Left ventricle myocardium inferior (tissue), 1 donor: ENCODE results near the gene HERPUD2. TPM values are rescaled to one million over a fixed set of nuclear protein-coding genes. Genes with fewer than 3 reads are reported as not detected.

Experiments
- DNase-seq: peaks from one replicate; pipeline ENCODE4 v3.0.0-alpha.2; 2020
- H3K27ac ChIP-seq: fragments of 200-600 bp; replicated peaks from 2 replicates; pipeline ENCODE4 v1.8.0; 2021
- H3K27me3 ChIP-seq: fragments of 200-600 bp; 2 replicates; pipeline ENCODE4 v1.8.0; 2021; ENCODE audit warnings: low read depth
- H3K36me3 ChIP-seq: fragments of 200-600 bp; 2 replicates; pipeline ENCODE4 v1.8.0; 2021
- H3K4me1 ChIP-seq: fragments of 200-600 bp; 2 replicates; pipeline ENCODE4 v1.8.0; 2021
- H3K4me3 ChIP-seq: fragments of 200-600 bp; 2 replicates; pipeline ENCODE4 v1.8.0; 2021; ENCODE audit warnings: mild to moderate bottlenecking, moderate library complexity
- H3K9me3 ChIP-seq: fragments of 200-600 bp; replicated peaks from 2 replicates; pipeline ENCODE4 v1.8.0; 2021
- CTCF ChIP-seq: fragments of 200-600 bp; IDR thresholded peaks from 2 replicates; pipeline ENCODE4 v1.8.0; 2021; ENCODE audit warnings: antibody characterized with exemption, mild to moderate bottlenecking, borderline replicate concordance
- intact Hi-C: fragments of 100-400 bp; cut with micrococcal nuclease; formaldehyde crosslinking; loops from one replicate; pipeline ENCODE4 v1.11.0; 2022
- long read RNA-seq: library from polyadenylated mRNA; unstranded; transcript quantifications from one replicate; pipeline ENCODE4 v2.0.0, GENCODE V29; 2021
- total RNA-seq: library from RNA; stranded (reverse); fragmentation: NEBNext Ultra II Directional; extraction: Animal tissue kit (Norgen Biotek cat#: 25700); gene quantifications from one replicate; pipeline ENCODE4 v1.2.1, GENCODE V29; 2021
- donor health status: DM: no; HTN: yes; CAD: no; lungs with severe emphysema.

HERPUD2 gene
- total RNA-seq = 13.6 TPM
- long read RNA-seq, transcript HERPUD2-202 (8 exons, 3,057 nt) = major isoform, 11 of 15 reads
- long read RNA-seq, partial matches to known transcripts = 1 of 15 reads
- long read RNA-seq, other reads (novel, unspliced or antisense) = 2 of 15 reads

- Histone ChIP-seq H3K27ac (peak within 1 kb of the TSS; percentile 97), H3K4me1 (peaks cover 64% of the 10 kb centered on the region), H3K27me3 (no peaks in the 10 kb centered on the region), H3K4me3 (peak within 1 kb of the TSS; percentile 92), H3K36me3 (no peaks in the 10 kb centered on the region), H3K9me3 (no peaks in the 10 kb centered on the region)
- no peak for TF ChIP-seq CTCF
- DNase-seq = peak; percentile 94
- intact Hi-C loops = no loop called here
Observed at GRCh38 chr7:35694784-35695472, at the start of gene HERPUD2. Gene HERPUD2 (minus strand): TSS chr7:35695135. CDS start chr7:35694330, 805 bp downstream.

GRCh38 chr7:35738889-35739288, 44.0 kb upstream of the HERPUD2 start:
- Histone ChIP-seq H3K4me3 (no peak overlapping the region), H3K27me3 (no peaks in the 10 kb centered on the region), H3K36me3 (no peaks in the 10 kb centered on the region), H3K9me3 (no peaks in the 10 kb centered on the region), H3K27ac (no peak overlapping the region), H3K4me1 (peaks cover 5% of the 10 kb centered on the region)
- no peak for TF ChIP-seq CTCF
- intact Hi-C loops = no loop called here
- DNase-seq = no peak

GRCh38 chr7:35736725-35737124, 41.8 kb upstream of the HERPUD2 start:
- Histone ChIP-seq H3K4me3 (no peak overlapping the region), H3K9me3 (no peaks in the 10 kb centered on the region), H3K4me1 (peaks cover 8% of the 10 kb centered on the region), H3K27me3 (no peaks in the 10 kb centered on the region), H3K27ac (no peak overlapping the region), H3K36me3 (no peaks in the 10 kb centered on the region)
- intact Hi-C loops = no loop called here
- DNase-seq = no peak
- no peak for TF ChIP-seq CTCF

- no peaks in the 10 kb centered on the region for H3K9me3 ChIP-seq
- H3K4me1 ChIP-seq = peaks cover 8% of the 10 kb centered on the region
- H3K27ac ChIP-seq = no peak overlapping the region
- TF ChIP-seq CTCF = no peak
- H3K36me3 ChIP-seq = no peaks in the 10 kb centered on the region
- intact Hi-C loops = no loop called here
- DNase-seq = no peak
- no peaks in the 10 kb centered on the region for H3K27me3 ChIP-seq
- no peak overlapping the region for H3K4me3 ChIP-seq
Observed at GRCh38 chr7:35735396-35735795, 40.5 kb upstream of the HERPUD2 start.

GRCh38 chr7:35734001-35734483, 39.1 kb upstream of the HERPUD2 start:
- no peak overlapping the region for H3K4me3 ChIP-seq
- H3K27ac ChIP-seq = no peak overlapping the region
- H3K36me3 ChIP-seq = no peaks in the 10 kb centered on the region

More at GRCh38 chr7:35734001-35734483, 39.1 kb upstream of the HERPUD2 start:
- Histone ChIP-seq H3K9me3 (no peaks in the 10 kb centered on the region), H3K4me1 (peaks cover 17% of the 10 kb centered on the region), H3K27me3 (no peaks in the 10 kb centered on the region)
- no peak for DNase-seq
- intact Hi-C loops = no loop called here
- TF ChIP-seq CTCF = no peak
